WTC11 (cell line): ENCODE measurements around the gene SLCO4A1. TPM values are rescaled to one million over a fixed set of nuclear protein-coding genes. Genes with fewer than 3 reads are reported as not detected.

Experiments used
- ATAC-seq: fragments of 200-7000 bp; cut with Tn5 transposase; 2 replicates; pipeline ENCODE4 v1.10.0; 2021; ENCODE audit warnings: mild to moderate bottlenecking, moderate library complexity
- CTCF ChIA-PET: fragments of 300-600 bp; sonication (Branson Sonifier 250); formaldehyde crosslinking; loops from one replicate; lab custom pipeline; 2021; ENCODE audit warnings: antibody characterized with exemption; lab: Charles Lee
- POLR2A ChIA-PET: fragments of 350-600 bp; sonication (Branson Sonifier 250); formaldehyde crosslinking; loops from one replicate; lab custom pipeline; 2021; ENCODE audit warnings: antibody characterized with exemption; lab: Charles Lee
- DNase-seq: peaks from one replicate; pipeline ENCODE4 v3.0.0; 2021; ENCODE audit warnings: low spot score
- H3K27ac Mint-ChIP-seq: 2 replicates; pipeline ENCODE4 v1.8.0; 2021; ENCODE audit warnings: mixed read lengths
- H3K27me3 Mint-ChIP-seq: 2 replicates; pipeline ENCODE4 v1.8.0; 2021; ENCODE audit warnings: low read depth, mild to moderate bottlenecking, moderate library complexity, mixed read lengths
- H3K36me3 Mint-ChIP-seq: 2 replicates; pipeline ENCODE4 v1.8.0; 2021; ENCODE audit warnings: mixed read lengths
- H3K4me1 Mint-ChIP-seq: 2 replicates; pipeline ENCODE4 v1.8.0; 2022; ENCODE audit warnings: mixed read lengths
- H3K4me3 Mint-ChIP-seq: 2 replicates; pipeline ENCODE4 v1.8.0; 2021; ENCODE audit warnings: mild to moderate bottlenecking, moderate library complexity, mixed read lengths
- H3K9me3 Mint-ChIP-seq: 2 replicates; pipeline ENCODE4 v1.8.0; 2021; ENCODE audit warnings: mixed read lengths
- AR ChIP-seq: fragments of 250-450 bp; sonication (Bioruptor Pico); IDR thresholded peaks from 2 replicates; pipeline ENCODE4 v1.9.0; 2021; ENCODE audit warnings: mild to moderate bottlenecking
- CREB1 ChIP-seq: sonication (generic); formaldehyde crosslinking; IDR thresholded peaks from 2 replicates; pipeline ENCODE4 v1.8.0; 2023; ENCODE audit warnings: mild to moderate bottlenecking, missing genetic modification reagents
- GRHL2 ChIP-seq: fragments of 250-450 bp; sonication (Bioruptor Pico); IDR thresholded peaks from 2 replicates; pipeline ENCODE4 v1.8.0; 2022; ENCODE audit warnings: mild to moderate bottlenecking, moderate library complexity; ENCODE audit not compliant: insufficient replicate concordance, severe bottlenecking
- KAT7 ChIP-seq: sonication (generic); formaldehyde crosslinking; IDR thresholded peaks from 2 replicates; pipeline ENCODE4 v1.8.1; 2023; ENCODE audit warnings: missing genetic modification reagents, mild to moderate bottlenecking, borderline replicate concordance
- MYBL2 ChIP-seq: sonication (generic); formaldehyde crosslinking; IDR thresholded peaks from 2 replicates; pipeline ENCODE4 v1.8.1; 2023; ENCODE audit warnings: mild to moderate bottlenecking, moderate library complexity, missing genetic modification reagents
- NR2C2 ChIP-seq: sonication (generic); formaldehyde crosslinking; IDR thresholded peaks from 2 replicates; pipeline ENCODE4 v1.8.0; 2022; ENCODE audit warnings: mild to moderate bottlenecking, missing genetic modification reagents
- PRDM15 ChIP-seq: sonication (generic); formaldehyde crosslinking; IDR thresholded peaks from 2 replicates; pipeline ENCODE4 v1.8.0; 2022; ENCODE audit warnings: missing genetic modification reagents
- RORB ChIP-seq: fragments of 250-450 bp; sonication (Bioruptor Pico); IDR thresholded peaks from 2 replicates; pipeline ENCODE4 v1.9.0; 2021; ENCODE audit warnings: mild to moderate bottlenecking
- ZNF232 ChIP-seq: sonication (generic); formaldehyde crosslinking; IDR thresholded peaks from 2 replicates; pipeline ENCODE4 v1.8.0; 2022; ENCODE audit warnings: mild to moderate bottlenecking, missing genetic modification reagents
- total RNA-seq: library from RNA; stranded (reverse); gene quantifications from 3 replicates; pipeline ENCODE4 v1.2.3, GENCODE V29; 2021
- TF ChIP-seq, protein P1 (sequence below): sonication (generic); formaldehyde crosslinking; IDR thresholded peaks from 2 replicates; pipeline ENCODE4 v1.8.1; 2022; ENCODE audit warnings: low read depth, mild to moderate bottlenecking, moderate library complexity, missing genetic modification reagents, borderline replicate concordance
- TF ChIP-seq, protein P2 (sequence below): sonication (generic); formaldehyde crosslinking; IDR thresholded peaks from 2 replicates; pipeline ENCODE4 v1.8.0; 2023; ENCODE audit warnings: missing genetic modification reagents
- TF ChIP-seq, protein P3 (sequence below): fragments of 250-450 bp; sonication (Bioruptor Pico); IDR thresholded peaks from 2 replicates; pipeline ENCODE4 v1.8.0; 2021; ENCODE audit warnings: mild to moderate bottlenecking

Gene SLCO4A1
- total RNA-seq, 1 experiment from 2014 or later = 19.9 TPM

- no peaks in the 10 kb centered on the region for H3K9me3 Mint-ChIP-seq
- TF ChIP-seq, protein P1, sequence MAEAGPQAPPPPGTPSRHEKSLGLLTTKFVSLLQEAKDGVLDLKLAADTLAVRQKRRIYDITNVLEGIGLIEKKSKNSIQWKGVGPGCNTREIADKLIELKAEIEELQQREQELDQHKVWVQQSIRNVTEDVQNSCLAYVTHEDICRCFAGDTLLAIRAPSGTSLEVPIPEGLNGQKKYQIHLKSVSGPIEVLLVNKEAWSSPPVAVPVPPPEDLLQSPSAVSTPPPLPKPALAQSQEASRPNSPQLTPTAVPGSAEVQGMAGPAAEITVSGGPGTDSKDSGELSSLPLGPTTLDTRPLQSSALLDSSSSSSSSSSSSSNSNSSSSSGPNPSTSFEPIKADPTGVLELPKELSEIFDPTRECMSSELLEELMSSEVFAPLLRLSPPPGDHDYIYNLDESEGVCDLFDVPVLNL = no peak
- TF ChIP-seq KAT7 (no peak), PRDM15 (CRISPR knock-in tag) (no peak), CREB1 (no peak), MYBL2 (no peak)
- no peak for DNase-seq
- no peak for ATAC-seq
- no peaks in the 10 kb centered on the region for H3K27me3 Mint-ChIP-seq
- H3K4me1 Mint-ChIP-seq = peaks cover 5% of the 10 kb centered on the region
- H3K36me3 Mint-ChIP-seq = no peaks in the 10 kb centered on the region
- no peak overlapping the region for H3K27ac Mint-ChIP-seq
- H3K4me3 Mint-ChIP-seq = no peak overlapping the region
- POLR2A ChIA-PET = no interaction called here
- CTCF ChIA-PET = interaction anchor here (1.1 kb wide), 1 partner anchor 128 kb away, joined by 3 read pairs; no protein-coding TSS in a partner anchor
Observed at GRCh38 chr20:62660240-62660615, 17.9 kb downstream of the SLCO4A1 start.

DNA sequence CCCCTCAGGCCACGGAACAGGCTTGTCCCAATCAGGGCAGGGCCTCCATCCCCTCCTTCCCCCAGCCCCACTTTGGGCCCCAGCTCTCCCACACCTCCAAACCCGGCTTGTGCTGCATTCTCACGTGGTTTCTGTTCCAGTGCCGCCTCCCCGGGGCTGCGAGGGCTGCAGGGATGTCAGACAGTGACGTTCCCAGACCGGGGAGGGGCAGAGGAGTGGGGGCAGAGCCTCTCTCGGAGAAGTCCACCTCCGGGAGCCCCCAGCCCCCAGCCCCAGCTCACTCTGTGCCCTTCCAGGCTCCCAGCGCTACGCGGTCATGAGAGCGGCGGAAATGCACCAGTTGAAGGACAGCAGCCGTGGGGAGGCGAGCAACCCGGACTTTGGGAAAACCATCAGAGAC, 18.5 kb downstream of the SLCO4A1 start:
- CTCF ChIA-PET = no interaction called here
- TF ChIP-seq, protein P2, sequence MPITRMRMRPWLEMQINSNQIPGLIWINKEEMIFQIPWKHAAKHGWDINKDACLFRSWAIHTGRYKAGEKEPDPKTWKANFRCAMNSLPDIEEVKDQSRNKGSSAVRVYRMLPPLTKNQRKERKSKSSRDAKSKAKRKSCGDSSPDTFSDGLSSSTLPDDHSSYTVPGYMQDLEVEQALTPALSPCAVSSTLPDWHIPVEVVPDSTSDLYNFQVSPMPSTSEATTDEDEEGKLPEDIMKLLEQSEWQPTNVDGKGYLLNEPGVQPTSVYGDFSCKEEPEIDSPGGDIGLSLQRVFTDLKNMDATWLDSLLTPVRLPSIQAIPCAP (CRISPR knock-in tag) = no peak
- TF ChIP-seq NR2C2 (CRISPR knock-in tag) (no peak), GRHL2 (CRISPR knock-in tag) (no peak)
- TF ChIP-seq, protein P3, sequence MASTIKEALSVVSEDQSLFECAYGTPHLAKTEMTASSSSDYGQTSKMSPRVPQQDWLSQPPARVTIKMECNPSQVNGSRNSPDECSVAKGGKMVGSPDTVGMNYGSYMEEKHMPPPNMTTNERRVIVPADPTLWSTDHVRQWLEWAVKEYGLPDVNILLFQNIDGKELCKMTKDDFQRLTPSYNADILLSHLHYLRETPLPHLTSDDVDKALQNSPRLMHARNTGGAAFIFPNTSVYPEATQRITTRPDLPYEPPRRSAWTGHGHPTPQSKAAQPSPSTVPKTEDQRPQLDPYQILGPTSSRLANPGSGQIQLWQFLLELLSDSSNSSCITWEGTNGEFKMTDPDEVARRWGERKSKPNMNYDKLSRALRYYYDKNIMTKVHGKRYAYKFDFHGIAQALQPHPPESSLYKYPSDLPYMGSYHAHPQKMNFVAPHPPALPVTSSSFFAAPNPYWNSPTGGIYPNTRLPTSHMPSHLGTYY (CRISPR knock-in tag) = no peak
- H3K27ac Mint-ChIP-seq = no peak overlapping the region
- H3K36me3 Mint-ChIP-seq = no peaks in the 10 kb centered on the region
- no peaks in the 10 kb centered on the region for H3K27me3 Mint-ChIP-seq
- DNase-seq (no peak), ATAC-seq (no peak)
- H3K4me1 Mint-ChIP-seq = peaks cover 5% of the 10 kb centered on the region
- no peaks in the 10 kb centered on the region for H3K9me3 Mint-ChIP-seq
- H3K4me3 Mint-ChIP-seq = no peak overlapping the region
- POLR2A ChIA-PET = no interaction called here

- H3K9me3 Mint-ChIP-seq = no peaks in the 10 kb centered on the region
- H3K36me3 Mint-ChIP-seq = no peaks in the 10 kb centered on the region
- ChIA-PET POLR2A (no interaction called here), CTCF (interaction anchor here (0.7 to 1.2 kb wide), 2 partner anchors 47 to 162 kb away, joined by 3 read pairs; partner anchors contain the start of gene NTSR1)
- H3K27me3 Mint-ChIP-seq = no peaks in the 10 kb centered on the region
- TF ChIP-seq AR (CRISPR knock-in tag) = no peak
- no peak for TF ChIP-seq ZNF232 (CRISPR knock-in tag)
- TF ChIP-seq RORB (CRISPR knock-in tag) = no peak
- H3K27ac Mint-ChIP-seq = no peak overlapping the region
- H3K4me3 Mint-ChIP-seq = no peak overlapping the region
- DNase-seq = no peak
- H3K4me1 Mint-ChIP-seq = peaks cover 5% of the 10 kb centered on the region
- ATAC-seq = no peak
Observed at GRCh38 chr20:62661647-62662046, 19.3 kb downstream of the SLCO4A1 start.
